ENCODE measurements around the gene CCL21.

- TF ChIP-seq CTCF (IDR thresholded peaks at IDR 0.05) (no peak), CREM (CRISPR knock-in tag; IDR thresholded peaks at IDR 0.05) (no peak), ZNF423 (CRISPR knock-in tag; IDR thresholded peaks at IDR 0.05) (no peak), ATF2 (CRISPR knock-in tag; IDR thresholded peaks at IDR 0.05; ENCODE audit: borderline replicate concordance, low read depth) (no peak), NR3C1 (CRISPR knock-in tag; conservative IDR thresholded peaks at IDR 0.05; ENCODE audit: low read depth) (no peak), USF2 (CRISPR knock-in tag; IDR thresholded peaks at IDR 0.05) (no peak), NR2C2 (CRISPR knock-in tag; IDR thresholded peaks at IDR 0.05) (no peak), TEAD4 (CRISPR knock-in tag; IDR thresholded peaks at IDR 0.05) (no peak)
These were observed 50.2 kb downstream of the CCL21 start for GRCh38 chr9:34659592-34660253.

Data from WTC11 (cell line).